Bronchus fibroblast of lung (primary cell): Measurements from ENCODE around the gene TMEM101. TPM values are rescaled to one million over a fixed set of nuclear protein-coding genes. Genes with fewer than 3 reads are reported as not detected.

Source experiments
- total RNA-seq: library from RNA; depleted of rRNA; stranded (reverse); fragments of >200 nt; gene quantifications from 2 replicates; pipeline ENCODE4 v1.2.3, GENCODE V29; 2015

The TMEM101 gene
- total RNA-seq, result 65.7 and 66.2 TPM in 2 replicates

GRCh38 chr17:44014437-44015172, at the start of gene TMEM101:
Gene TMEM101 (minus strand): TSS chr17:44014963. CDS start chr17:44014952, 11 bp downstream.

GRCh38 chr17:44004077-44004760, 10.5 kb downstream of the TMEM101 start, which contains the start of gene NAGS:
Gene NAGS (plus strand): TSS chr17:44004622. CDS start chr17:44004664, 42 bp downstream.

Other genes with a start within 250 kb of the TMEM101 start
- gene DUSP3, start 236.0 kb downstream of the TMEM101 start, total RNA-seq, result 16.6 and 18.0 TPM in 2 replicates
- gene CFAP97D1, start 234.5 kb downstream of the TMEM101 start, total RNA-seq, result not detected in 2 replicates
- 4.2 and 4.7 TPM in 2 replicates for gene MPP3, start 181.8 kb downstream of the TMEM101 start, total RNA-seq
- gene CD300LG, start 167.8 kb downstream of the TMEM101 start, total RNA-seq, result not detected in 2 replicates
- gene MPP2, start 107.4 kb downstream of the TMEM101 start, total RNA-seq, result 1.6 and 2.9 TPM in 2 replicates
- not detected in 2 replicates for gene PPY, start 72.5 kb downstream of the TMEM101 start, total RNA-seq
- 0.45 and 0.50 TPM in 2 replicates for gene PYY, start 61.0 kb downstream of the TMEM101 start, total RNA-seq
- gene NAGS, start 10.3 kb downstream of the TMEM101 start, total RNA-seq, result 14.7 and 16.6 TPM in 2 replicates
- 43.7 and 45.0 TPM in 2 replicates for gene LSM12, start 51.7 kb upstream of the TMEM101 start, total RNA-seq
- 70.8 and 73.0 TPM in 2 replicates for gene G6PC3, start 55.8 kb upstream of the TMEM101 start, total RNA-seq
- 40.1 and 50.8 TPM in 2 replicates for gene HDAC5, start 108.7 kb upstream of the TMEM101 start, total RNA-seq
- gene HROB, start 127.0 kb upstream of the TMEM101 start, total RNA-seq, result 8.3 and 8.4 TPM in 2 replicates
- under 0.01 TPM in 1 of 2 replicates, not detected in the other for gene ASB16, start 155.7 kb upstream of the TMEM101 start, total RNA-seq
- gene TMUB2, start 172.0 kb upstream of the TMEM101 start, total RNA-seq, result 24.0 and 27.5 TPM in 2 replicates
- 41.5 and 44.9 TPM in 2 replicates for gene ATXN7L3, start 184.9 kb upstream of the TMEM101 start, total RNA-seq
- gene UBTF, start 204.7 kb upstream of the TMEM101 start, total RNA-seq, result 34.6 and 38.8 TPM in 2 replicates